GM19468 (cell line): Measurements from ENCODE around the gene SLC29A3.

Source experiments
- ATAC-seq: cut with Tn5 transposase; IDR thresholded peaks from one replicate; pipeline ENCODE4 v1.9.1; 2021; ENCODE audit warnings: mild to moderate bottlenecking, moderate library complexity, moderate number of reproducible peaks; ENCODE audit not compliant: unreplicated experiment; ENCODE audit errors: extremely low read depth

The SLC29A3 gene

DNA sequence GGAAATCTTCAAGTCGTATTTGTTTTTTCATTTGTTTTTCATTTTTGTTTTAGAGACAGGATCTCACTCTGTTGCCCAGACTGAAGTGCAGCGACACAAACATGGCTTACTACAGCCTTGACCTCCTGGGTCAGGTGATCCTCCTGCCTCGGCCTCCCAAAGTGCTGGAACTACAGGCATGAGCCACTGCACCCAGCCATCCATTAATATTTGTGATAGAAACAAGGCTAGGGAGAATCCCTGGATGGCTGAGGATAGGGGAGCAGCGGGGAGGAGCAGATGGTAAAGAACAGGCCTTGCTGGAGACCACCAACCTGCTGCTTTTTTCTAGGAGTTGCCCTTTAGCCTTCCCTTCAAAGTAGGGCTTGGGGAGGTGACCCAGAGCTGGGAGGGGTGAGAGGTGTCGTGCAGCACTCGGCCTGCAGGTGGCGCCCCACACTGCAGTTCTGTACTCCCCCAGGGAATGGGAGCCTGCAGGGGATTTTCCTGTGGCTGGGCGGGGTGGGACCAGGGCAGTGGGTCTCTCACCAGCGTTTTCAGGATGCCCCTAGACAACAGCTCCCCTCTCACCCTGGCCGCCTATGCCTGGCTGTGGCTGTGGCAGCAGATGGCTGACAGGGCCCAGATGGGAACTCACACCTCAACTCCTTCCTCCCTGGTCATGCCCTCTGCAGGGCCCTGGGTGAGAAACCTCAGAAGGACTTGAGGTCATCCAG is 65.1 kb downstream of the SLC29A3 start:
- no peak for ATAC-seq

- no peak for ATAC-seq
Measured at GRCh38 chr10:71388171-71388570, 69.1 kb downstream of the SLC29A3 start.

DNA sequence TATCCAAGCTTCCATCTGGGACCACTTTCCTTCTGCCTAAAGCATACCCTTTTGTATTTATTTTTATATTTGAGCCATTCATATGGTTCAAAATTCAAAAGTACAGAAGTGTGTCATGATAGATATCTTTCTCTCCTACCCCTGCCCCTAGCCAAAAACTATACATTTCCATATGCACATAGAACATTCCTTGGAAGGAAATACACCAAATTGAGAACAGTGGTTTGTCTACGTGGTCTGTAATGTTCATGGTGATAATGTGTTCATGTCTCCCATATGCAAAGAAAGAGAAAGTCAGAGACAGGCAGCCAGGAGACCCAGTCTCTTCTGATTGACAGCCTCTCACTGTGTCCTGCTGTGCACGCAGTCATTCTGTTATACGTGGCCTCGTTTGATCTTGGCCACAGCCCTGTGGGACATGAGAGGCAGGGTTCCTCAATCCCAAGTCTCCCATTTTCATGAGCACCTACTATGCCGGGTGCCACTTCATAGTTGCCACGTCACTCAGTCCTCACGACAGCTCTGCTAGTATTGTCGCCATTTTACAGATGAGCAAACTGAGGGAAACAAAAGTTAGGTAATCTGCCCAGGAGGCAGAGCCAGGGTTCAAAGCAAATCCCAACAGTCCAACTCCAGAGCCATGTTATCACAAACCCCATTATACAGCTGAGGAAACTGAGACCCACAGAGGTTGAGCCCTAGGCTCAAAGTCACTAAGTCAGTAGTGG is 69.7 kb downstream of the SLC29A3 start:
- no peak for ATAC-seq

- ATAC-seq = no peak
Measured at GRCh38 chr10:71389768-71390460, 70.9 kb downstream of the SLC29A3 start.

DNA sequence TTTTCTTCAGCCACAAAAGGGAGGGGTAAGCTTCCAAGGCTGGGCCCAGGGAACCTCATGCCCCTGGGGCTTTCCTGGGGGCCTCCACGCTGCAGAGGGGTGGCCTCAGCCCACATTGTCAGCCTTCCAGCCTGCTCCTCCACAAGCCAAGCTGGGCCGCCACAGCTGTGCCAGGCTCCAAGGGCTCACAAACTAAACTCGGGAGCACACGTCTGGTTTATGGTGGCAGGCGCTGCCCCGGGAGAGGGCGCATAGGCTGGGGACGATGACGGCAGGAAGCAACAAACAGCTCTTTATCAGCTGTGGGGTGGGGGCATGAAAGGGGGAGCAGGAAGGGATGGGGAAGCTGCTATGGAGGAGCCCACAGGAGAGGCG is 71.4 kb downstream of the SLC29A3 start:
- no peak for ATAC-seq

- ATAC-seq = no peak
Measured at GRCh38 chr10:71390921-71391690, 72.0 kb downstream of the SLC29A3 start.

DNA sequence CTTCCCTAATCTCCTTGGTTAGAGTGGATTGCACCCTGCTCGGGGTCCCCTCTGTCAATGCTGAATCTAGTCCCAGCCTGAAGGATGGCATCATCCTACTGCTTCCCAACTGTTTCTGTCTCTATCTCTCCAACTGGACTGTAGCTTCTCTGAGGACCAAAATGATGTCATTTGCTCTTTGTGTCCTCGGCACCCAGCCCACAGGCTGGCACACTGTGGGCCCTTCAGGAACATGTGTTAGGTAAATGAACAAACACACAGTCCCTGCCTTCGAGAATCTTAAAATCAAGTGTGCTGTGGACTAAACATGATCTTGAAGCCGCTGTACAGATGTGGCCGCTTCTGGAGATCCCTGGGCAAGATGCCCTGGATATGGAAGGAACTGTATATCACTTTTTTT is 72.6 kb downstream of the SLC29A3 start:
- no peak for ATAC-seq

GRCh38 chr10:71392292-71392691 is 73.2 kb downstream of the SLC29A3 start:
- ATAC-seq = no peak

DNA sequence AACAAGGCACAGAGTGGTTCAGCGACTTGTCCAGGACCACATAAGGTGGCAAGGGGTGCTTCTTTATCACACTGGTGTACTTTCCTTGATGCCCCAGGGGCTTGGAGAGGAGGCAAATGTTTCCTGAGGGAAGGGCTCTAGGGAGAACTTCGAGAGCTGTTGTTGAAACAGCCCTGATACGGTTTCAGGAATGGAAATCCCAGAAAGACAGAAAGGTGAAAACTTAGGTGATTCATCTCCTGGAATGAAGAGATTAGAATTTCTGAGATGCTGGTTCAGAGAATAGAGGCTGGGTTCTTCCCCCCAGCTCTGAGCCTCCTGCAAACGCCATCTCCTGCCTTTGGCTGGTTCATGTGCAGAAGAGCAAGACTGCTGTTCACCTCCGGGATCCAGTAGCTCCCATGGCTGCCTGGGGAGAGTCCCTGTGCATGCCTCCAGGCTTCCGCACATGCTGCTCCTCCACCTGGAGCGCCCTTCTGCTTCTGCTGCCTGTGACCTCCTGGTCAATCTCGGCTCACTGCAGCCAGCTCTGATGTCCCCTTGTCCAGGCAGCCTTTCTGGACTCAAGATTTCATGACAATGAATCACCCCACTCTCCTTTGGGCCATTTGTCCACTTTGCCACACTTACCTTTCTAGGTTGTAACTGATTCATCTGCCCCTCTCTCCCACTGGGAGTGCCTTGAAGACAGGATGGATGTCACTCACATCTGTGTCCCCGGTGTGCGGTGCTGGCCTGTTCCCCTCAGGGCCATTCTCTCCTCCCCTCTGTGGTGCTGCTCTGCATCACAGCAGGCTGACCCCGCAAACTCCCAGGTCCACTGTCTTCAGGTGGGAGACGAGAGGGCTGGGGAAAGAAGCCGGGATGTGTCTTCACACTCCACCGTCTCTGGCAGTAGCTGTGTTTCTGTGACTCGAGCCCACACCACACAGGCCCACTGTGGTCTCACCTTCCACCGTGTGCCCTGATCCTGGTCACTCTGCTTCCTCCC is 74.0 kb downstream of the SLC29A3 start:
- no peak for ATAC-seq

DNA sequence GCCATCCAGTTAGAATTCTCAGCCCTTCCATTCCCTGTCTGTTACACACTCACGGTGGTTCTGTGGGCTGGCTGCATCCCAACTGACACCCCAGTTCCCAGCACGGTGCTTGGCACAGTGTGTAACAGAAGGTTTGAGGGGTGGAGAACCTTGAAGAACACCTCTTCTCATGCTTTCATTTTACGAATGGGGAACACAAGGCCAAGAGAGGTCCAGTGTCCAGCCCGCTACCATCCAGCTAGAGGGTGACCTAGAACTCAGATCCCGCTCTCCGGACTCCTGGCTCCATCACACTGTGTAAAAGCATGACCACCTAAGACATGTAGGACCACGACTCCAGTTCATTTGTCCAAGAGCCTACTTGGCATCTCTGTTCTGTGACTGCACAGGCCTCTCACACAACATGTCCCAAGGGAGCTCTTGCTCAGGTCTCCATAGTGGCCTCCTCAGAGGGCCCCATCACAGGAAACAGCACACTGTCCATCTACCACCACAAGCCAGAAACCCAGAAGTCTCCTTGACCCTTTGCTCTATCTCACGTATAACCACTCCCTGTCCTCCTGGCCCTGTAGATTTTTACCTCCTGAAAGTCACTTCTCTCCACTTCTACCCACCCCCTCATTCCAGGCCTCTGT is 74.9 kb downstream of the SLC29A3 start:
- ATAC-seq = no peak

DNA sequence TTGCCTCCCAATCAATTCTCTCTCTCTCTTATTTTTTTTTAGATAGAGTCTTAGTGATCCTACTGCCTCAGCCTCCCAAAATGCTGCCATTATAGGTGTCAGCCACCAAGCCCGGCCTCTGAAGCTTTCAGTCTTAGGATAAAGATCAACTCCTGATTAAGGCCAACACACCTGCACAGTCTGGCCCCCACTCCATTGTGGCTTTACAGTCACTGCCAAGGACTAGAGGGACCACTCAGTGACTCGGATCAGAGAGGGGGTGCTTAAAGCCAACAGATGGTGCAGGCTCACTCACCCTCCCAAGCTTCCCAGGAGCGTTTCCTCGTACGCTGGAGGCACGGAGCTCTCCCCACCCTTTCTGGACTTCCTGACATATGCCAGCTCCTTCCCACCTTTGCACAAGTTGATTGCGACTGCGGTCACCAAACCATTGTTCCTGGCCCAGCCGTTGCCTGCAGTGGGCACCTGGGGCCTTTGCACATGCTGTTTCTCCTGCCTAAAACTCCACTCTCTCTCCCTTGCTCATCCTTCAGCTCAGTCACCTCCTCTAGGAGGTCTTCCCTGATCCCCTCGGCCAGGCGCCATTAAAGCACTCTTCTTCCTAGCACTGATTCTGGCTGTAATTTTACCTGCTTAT is 76.0 kb downstream of the SLC29A3 start:
- ATAC-seq = no peak

DNA sequence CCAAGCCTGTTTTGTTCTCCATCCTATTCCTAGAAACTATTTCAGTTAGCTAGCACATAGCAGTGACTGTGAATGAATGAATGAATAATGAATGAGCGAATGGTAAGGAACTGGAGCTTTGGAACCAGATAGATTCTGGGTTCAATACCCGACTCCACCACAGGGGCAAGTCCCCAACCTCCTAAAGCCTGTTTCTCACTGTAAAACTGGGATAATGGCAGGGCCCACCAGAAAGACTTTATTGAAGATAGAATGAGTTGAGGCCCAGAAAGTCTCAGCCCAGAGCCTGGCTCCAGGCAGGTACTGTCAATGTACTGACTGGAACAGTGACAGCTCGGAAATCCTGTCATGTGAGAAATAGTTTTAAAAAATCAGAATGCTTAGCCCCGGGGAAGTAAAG is 76.6 kb downstream of the SLC29A3 start:
- ATAC-seq = no peak

DNA sequence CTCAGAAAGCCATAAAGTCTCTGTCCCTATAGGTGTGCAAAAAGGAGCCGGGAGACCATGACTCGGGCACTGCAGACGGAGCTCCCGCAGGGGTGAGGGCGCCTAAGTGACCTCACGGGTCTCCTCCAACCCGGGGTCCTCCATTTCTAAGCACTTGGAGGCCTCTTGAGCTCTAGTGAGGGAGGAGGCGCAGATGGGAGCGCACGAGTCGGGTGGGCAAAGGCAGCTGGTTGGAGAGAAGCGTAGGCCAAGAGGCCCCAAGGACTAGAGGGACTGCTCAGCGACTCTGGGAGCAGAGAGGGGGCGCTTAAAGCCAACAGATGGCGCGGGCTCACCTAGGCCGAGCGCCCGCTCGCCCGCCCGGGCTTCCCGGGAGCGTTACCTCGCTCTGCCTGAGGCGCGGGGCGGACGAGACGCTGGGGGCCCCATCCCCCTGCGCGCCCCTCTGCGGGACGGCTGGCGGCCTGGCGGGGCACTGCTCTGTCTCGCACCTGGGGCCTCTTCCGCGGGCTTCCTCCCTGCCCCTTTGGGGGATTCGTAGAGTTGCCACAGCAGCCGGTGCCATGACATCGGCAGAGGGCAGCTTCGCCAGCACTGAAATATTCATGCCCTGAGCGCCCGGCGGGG is 77.1 kb downstream of the SLC29A3 start:
- ATAC-seq = no peak

DNA sequence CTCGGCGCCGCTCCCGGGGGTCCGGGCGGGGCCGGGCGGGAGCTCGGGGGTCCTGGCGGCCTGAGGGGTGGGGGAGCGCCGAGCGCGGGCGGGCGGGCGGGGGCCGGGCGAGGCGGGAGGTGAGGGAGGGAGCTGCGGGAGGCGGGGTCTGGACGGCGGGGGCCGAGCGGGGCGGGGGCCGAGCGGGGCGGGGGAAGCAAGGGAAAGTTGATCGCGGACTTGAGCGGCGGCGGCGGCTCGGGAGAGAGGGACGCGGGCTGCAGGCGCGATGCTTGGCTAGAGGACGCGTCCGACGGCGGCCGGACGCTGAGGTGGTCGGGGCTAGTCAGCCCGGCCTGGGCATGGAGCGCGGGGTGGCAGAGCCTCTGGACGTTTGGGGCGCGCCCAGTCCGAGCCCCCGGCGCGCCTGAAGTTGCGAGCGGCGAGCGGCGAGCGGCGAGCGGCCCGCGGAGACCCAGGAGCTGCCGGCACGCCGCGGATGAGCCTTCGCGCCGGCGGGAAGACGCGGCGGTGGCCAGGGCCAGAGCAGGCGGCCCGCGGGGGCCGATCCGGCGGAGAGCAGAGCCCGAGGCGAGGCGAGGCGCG is 77.7 kb downstream of the SLC29A3 start, which contains the start of gene CDH23:
Gene CDH23 (plus strand): TSS at position 210 of the 585 bp plus-strand sequence. CDS start 42,912 bp downstream, outside the sequence.
- ATAC-seq = no peak

GRCh38 chr10:71397296-71398212 is 78.5 kb downstream of the SLC29A3 start:
- ATAC-seq = no peak

GRCh38 chr10:71398976-71399375 is 79.9 kb downstream of the SLC29A3 start:
- ATAC-seq = no peak
